GM12873 (cell line): ENCODE data around the gene MST1.

Source experiments
- CTCF ChIP-seq: IDR thresholded peaks from 2 replicates; pipeline ENCODE4 v1.5.1; 2012; ENCODE audit warnings: low read depth, mild to moderate bottlenecking, moderate library complexity, low read length, control low read depth; ENCODE audit not compliant: insufficient read depth; ENCODE audit errors: missing control alignments

MST1 gene

GRCh38 chr3:49704629-49705028, 15.4 kb upstream of the MST1 start:
- no peak for TF ChIP-seq CTCF

GRCh38 chr3:49703956-49704355, 14.7 kb upstream of the MST1 start:
- no peak for TF ChIP-seq CTCF

DNA sequence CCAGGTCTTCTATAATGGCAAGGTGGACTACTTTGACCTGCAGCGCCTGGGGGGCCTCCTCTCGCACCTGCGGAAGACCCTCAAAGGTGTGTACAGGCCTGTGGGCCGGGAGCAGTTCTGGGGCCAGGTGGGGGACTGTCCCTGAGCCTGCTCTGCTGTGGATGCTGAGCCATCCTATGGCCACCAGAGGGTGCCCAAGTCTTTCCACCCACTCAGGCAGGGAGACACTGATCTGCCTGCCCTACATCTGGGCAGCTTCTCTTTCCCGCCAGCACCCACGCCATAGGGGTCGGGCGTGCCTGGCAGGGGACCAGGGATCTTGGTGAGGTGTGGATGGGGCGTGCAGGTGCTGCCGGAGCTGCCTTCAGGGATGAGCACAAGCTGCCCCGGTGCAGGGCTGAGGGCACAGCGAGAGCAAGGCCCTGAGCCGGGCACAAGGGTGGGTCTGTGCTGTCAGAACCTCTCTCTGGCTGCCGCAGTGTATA, 14.2 kb upstream of the MST1 start:
- peak; percentile 94 for TF ChIP-seq CTCF

DNA sequence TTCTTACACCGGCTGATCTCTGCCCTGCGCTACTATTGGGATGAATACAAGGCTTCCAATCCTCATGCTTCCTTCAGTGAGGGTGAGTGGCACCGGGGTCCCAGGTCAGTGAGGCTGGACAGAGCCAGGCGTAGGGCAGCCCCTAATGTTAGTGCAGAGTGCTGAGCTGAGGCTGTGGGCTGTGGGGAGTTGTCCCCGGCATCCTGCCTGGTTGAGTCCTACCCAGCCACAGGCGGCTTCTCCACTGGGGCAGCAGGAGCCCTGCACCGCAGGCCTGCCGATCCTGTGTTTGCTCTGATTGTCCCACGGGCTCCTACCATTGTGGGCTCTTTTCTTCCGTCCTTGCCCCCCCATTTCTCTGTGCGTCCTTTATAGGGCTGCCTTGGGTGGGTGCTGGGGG, 13.4 kb upstream of the MST1 start:
- no peak for TF ChIP-seq CTCF

DNA sequence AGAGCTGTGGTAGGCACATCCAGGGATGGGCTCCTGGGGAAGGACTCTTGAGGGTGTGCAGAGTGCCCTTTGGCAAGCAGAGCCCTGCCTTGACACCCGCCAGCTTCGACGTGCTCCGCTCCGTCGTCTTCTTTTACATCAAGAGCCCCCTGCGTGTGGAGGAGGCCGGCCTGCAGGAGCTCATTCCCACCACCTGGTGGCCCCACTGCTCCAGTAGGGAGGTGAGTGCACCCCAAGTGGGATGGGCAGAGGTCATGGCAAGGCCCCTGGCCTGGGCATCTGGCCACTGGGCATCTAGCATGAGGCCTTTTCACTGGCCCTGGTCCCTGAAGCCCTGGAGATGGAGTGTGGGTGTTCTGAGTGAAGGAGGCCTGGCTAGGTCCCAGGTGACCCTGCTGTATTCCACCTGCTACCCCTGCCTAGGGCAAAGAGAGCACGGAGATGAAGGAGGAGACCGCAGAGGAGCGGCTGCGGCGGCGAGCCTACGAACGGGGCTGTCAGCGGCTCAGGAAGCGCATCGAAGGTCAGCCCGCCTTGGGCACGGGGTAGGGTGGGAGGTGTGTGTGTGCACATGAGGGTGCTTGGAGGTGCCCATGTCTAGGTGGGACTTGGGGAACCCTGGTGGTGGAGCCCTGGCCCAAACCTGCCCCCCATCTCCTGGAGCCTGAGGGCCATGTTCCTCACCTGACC, 12.3 kb upstream of the MST1 start:
- peak; percentile 51 for TF ChIP-seq CTCF

- peak; percentile 28 for TF ChIP-seq CTCF
Observed at GRCh38 chr3:49700453-49701128, 11.3 kb upstream of the MST1 start.

GRCh38 chr3:49700014-49700413, 10.7 kb upstream of the MST1 start:
- no peak for TF ChIP-seq CTCF
